Choroid plexus epithelial cell (primary cell): Measurements from ENCODE around the gene FOXRED1.

Source experiments
- DNase-seq: peaks from one replicate; pipeline ENCODE4 v3.0.0-alpha.2; 2010; ENCODE audit warnings: low read depth
- H3K4me3 ChIP-seq: 2 replicates; pipeline ENCODE4 v1.5.1; 2011; ENCODE audit warnings: low read depth, mild to moderate bottlenecking, control low read depth, low read length, moderate library complexity
- TF ChIP-seq, protein P1 (sequence below): conservative IDR thresholded peaks from 2 replicates; pipeline ENCODE4 v1.5.1; 2011; ENCODE audit warnings: low read depth, mild to moderate bottlenecking, control low read depth, inconsistent platforms, low read length, moderate library complexity

FOXRED1 gene

DNA sequence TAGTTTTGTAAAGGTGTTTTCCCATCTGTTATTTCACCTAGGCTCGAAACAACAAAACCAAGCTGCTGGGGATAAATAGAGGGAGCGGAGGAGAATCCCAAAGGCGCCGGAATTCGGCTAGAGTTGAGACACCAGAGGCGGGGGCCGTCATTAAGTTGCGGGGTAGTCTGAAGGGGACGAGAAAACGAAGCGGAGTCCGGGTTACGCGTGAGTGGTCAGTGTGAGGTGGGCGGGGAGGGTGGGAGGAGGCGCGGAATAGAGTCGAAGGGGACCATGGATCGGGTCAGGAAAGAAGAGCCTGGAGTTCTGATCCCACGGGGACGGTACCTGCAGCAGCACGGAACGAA, 620 bp upstream of the FOXRED1 start:
- TF ChIP-seq, protein P1, sequence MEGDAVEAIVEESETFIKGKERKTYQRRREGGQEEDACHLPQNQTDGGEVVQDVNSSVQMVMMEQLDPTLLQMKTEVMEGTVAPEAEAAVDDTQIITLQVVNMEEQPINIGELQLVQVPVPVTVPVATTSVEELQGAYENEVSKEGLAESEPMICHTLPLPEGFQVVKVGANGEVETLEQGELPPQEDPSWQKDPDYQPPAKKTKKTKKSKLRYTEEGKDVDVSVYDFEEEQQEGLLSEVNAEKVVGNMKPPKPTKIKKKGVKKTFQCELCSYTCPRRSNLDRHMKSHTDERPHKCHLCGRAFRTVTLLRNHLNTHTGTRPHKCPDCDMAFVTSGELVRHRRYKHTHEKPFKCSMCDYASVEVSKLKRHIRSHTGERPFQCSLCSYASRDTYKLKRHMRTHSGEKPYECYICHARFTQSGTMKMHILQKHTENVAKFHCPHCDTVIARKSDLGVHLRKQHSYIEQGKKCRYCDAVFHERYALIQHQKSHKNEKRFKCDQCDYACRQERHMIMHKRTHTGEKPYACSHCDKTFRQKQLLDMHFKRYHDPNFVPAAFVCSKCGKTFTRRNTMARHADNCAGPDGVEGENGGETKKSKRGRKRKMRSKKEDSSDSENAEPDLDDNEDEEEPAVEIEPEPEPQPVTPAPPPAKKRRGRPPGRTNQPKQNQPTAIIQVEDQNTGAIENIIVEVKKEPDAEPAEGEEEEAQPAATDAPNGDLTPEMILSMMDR: no peak
- peak overlapping the region; percentile 98 for H3K4me3 ChIP-seq
- DNase-seq: no peak

DNA sequence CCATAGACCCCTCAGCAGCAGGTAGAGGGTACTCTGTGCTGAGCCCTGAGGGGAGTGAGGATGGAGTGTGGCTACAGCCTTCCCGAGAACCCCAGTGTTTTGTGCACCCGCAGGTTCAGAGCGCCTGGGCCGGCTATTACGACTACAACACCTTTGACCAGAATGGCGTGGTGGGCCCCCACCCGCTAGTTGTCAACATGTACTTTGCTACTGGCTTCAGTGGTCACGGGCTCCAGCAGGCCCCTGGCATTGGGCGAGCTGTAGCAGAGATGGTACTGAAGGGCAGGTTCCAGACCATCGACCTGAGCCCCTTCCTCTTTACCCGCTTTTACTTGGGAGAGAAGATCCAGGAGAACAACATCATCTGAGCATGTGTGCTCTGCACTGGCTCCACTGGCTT, 8.4 kb downstream of the FOXRED1 start:
- H3K4me3 ChIP-seq: no peak overlapping the region
- DNase-seq: no peak
- TF ChIP-seq, protein P1: no peak

DNA sequence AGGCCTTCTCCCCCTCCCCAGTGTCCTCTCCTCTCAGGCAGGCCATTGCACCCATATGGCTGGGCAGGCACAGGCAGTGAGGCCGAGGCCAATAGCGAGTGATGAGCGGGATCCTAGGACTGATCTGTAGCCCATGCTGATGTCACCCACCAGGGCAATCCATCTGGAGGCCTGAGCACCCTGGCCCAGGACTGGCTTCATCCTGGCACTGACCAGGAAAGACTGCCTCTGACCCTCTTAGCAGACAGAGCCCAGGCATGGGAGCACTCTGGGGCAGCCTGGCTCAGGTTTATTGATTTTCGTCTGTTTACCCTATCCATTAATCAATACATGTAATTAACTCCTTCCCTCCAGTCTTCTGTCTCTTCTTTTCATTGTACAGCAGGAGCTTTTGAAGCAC, 8.8 kb downstream of the FOXRED1 start:
- no peak for DNase-seq
- no peak overlapping the region for H3K4me3 ChIP-seq

DNA sequence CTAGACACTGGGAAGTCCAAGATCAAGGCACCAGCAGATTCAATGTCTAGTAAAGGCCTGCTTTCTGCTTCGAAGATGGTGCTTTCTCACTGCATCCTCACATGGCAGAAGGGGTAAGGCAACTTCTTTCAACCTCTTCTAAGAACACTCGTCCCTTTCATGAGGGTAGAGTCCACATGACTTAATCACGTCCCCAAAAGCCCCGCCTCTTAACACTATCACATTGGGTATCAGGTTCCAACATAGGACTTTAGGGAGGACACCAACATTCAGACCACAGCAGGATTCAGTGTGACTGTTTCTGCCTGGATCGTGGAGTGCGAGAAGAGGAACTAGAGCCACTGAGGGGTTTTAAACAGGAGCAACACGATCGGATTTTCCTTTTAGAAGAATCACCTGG, 10.2 kb downstream of the FOXRED1 start:
- no peak for DNase-seq
- H3K4me3 ChIP-seq: no peak overlapping the region
- TF ChIP-seq, protein P1: no peak

More for the DNA sequence above, 8.8 kb downstream of the FOXRED1 start:
- TF ChIP-seq, protein P1: no peak

DNA sequence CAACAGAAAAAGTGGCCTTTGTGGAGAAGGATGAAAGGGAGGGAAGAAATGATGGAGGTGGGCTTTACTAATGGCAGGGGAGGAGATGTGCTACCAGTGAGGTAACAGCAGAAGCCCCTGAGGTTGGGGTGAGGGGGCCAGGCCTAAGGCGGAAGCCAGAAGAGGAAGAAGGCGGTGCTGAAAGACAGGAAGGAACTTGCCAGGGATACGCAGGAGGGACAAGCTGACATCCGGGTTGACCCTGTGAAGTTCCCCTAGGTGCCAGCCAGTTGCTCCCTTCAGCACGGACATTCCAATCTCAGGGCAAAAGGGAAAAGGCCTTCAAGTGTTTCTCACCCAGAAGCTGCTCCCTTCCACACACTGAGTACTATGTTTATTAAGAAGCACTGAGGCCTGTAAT, 11.6 kb downstream of the FOXRED1 start:
- no peak for DNase-seq
- no peak overlapping the region for H3K4me3 ChIP-seq
- TF ChIP-seq, protein P1: no peak

DNA sequence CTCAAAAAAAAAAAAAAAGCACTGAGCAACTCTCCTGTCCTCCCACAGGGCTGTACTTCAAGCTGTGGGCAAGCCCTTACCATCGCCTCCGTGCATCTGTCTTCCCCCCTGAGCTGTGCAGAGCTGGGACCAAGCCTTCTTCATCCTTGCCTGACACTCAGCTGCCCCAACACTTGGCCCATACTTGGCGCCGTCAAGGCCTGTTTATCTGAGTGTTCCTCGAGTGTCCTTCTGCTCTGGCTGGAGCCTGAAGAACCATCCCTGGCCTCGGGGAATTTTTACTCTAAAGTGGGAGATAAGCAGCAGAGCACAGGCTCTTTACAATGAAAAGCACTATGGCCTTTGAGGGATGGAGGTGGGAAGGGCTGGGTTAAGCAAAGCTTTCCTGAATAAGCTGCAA, 12.3 kb downstream of the FOXRED1 start:
- no peak overlapping the region for H3K4me3 ChIP-seq
- no peak for DNase-seq
- TF ChIP-seq, protein P1: no peak

DNA sequence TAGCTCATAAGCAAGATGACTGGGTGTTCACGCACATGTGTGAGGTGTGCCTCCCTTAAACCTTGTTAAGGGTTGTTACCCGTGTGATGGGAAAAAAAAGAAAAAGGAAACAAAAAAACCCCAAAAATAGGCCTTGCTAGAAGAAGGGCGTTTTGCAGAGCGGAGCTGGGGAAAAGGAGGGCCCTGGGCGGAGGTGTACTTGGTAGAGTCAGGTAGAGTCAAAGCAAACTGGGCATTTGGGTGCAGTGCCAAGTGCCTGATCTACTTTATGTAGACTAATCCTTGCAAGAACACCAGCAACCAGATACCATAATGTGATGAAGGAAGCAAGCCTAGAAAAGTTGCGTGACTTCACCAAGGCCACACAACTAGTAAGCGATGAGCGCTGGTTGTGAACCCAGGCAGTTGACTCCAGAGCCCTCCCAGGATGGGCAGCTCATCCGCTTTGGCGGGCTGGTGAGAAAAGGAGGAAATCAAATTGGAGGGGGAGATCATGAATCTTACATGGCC, 12.8 kb downstream of the FOXRED1 start:
- no peak for DNase-seq
- TF ChIP-seq, protein P1: no peak
- H3K4me3 ChIP-seq: no peak overlapping the region
